Adrenal gland (tissue), 12 donors: ENCODE measurements around the gene TET1. TPM values are rescaled to one million over a fixed set of nuclear protein-coding genes. Genes with fewer than 3 reads are reported as not detected.

Experiments
- DNase-seq, 7 donors: peaks; one replicate each; pipeline ENCODE4 v3.0.0-alpha.2; 2019 to 2020
- H3K27ac ChIP-seq, 5 donors: fragments of 200-600 bp; sonication (generic) in 4 of 5; 1 replicate in 3 of 5; 2 replicates in 2 of 5; pipeline versions ENCODE4 v1.5.1 to v1.8.0; 2016 to 2020; ENCODE audit warnings: mild to moderate bottlenecking in 1 of 5
- H3K27me3 ChIP-seq: fragments of 200-600 bp; 2 replicates; pipeline ENCODE4 v1.8.0; 2021
- H3K36me3 ChIP-seq, 2 donors: fragments of 200-600 bp; replicated peaks in 1 of 2; 1 replicate in 1 of 2; 2 replicates in 1 of 2; pipeline versions ENCODE4 v1.5.1 to v1.8.0; 2018 to 2022
- H3K4me1 ChIP-seq, 2 donors: fragments of 200-600 bp; replicated peaks in 1 of 2; 1 replicate in 1 of 2; 2 replicates in 1 of 2; pipeline versions ENCODE4 v1.5.1 to v1.8.0; 2018 to 2021
- H3K4me3 ChIP-seq, 4 donors: fragments of 200-600 bp; sonication (generic) in 3 of 4; one replicate each; pipeline ENCODE4 v1.5.1; 2016 to 2018
- H3K9me3 ChIP-seq, 3 donors: fragments of 200-600 bp; sonication (generic) in 1 of 3; replicated peaks in 1 of 3; 1 replicate in 2 of 3; 2 replicates in 1 of 3; pipeline versions ENCODE4 v1.5.1 to v1.8.0; 2016 to 2021
- CTCF ChIP-seq, 6 experiments: fragments of 450-650 bp in 4 of 6; fragments of 200-600 bp in 2 of 6; sonication (generic) in 1 of 6; IDR thresholded peaks; 1 replicate in 5 of 6; 2 replicates in 1 of 6; pipeline versions ENCODE4 v1.5.1 to v1.8.0; 2016 to 2021; ENCODE audit warnings: antibody characterized with exemption in 6 of 6, mild to moderate bottlenecking in 2 of 6, moderate library complexity in 1 of 6
- POLR2A ChIP-seq, 2 donors: fragments of 450-650 bp; IDR thresholded peaks; one replicate each; pipeline ENCODE4 v1.6.1; 2017; ENCODE audit warnings: antibody characterized with exemption in 2 of 2, mild to moderate bottlenecking in 2 of 2, moderate library complexity in 1 of 2
- WGBS, 4 donors: extraction: QIAGEN DNeasy Blood & Tissue Kit in 2 of 4; methylation state at CpG; one replicate each; pipeline versions ENCODE4 v1.1.5 to v1.1.7; 2013 to 2017; 5-methylcytosine and 5-hydroxymethylcytosine counted together
- intact Hi-C, 2 donors: fragments of 100-400 bp; cut with DNase I; formaldehyde crosslinking; loops; one replicate each; pipeline versions ENCODE4 v1.14.1 to v1.15.0; 2022 to 2023
- polyA plus RNA-seq, 3 donors: library from polyadenylated mRNA; stranded (reverse); fragments of 200-250 nt in 2 of 3; fragments of 350-450 nt in 1 of 3; fragmentation: Illumina TruSeq in 1 of 3; extraction: RNeasy Lipid Tissue Mini Kit (QIAGEN cat#74804) in 1 of 3; gene quantifications; one replicate each; pipeline ENCODE4 v1.2.3, GENCODE V29; 2013 to 2014
- total RNA-seq, 9 donors: library from RNA; depleted of rRNA in 4 of 9; stranded (reverse); fragments of >200 nt in 4 of 9; fragments of 120-200 nt in 1 of 9; fragmentation: NEBNext Ultra II Directional in 1 of 9; extraction: Animal tissue kit (Norgen Biotek cat#: 25700) in 1 of 9; gene quantifications; one replicate each; pipeline versions ENCODE4 v1.1.0 to v1.2.4, GENCODE V29; 2013 to 2023
- donor health status: healthy with polysubstance abuse.
- donor health status: Bipolar disorder and iron deficiency.
- donor health status: DM: yes; HTN: yes; CAD: no.
- donor health status: DM: no; HTN: no; CAD: no.
- donor health status: DM: no; HTN: no; CAD: no.
- donor health status: DM: yes; HTN: yes; CAD: no.

The TET1 gene
- total and polyA plus RNA-seq, 12 donors: 0.07 to 10.0 (median 1.4) TPM

GRCh38 chr10:68655620-68656126 is 95.5 kb downstream of the TET1 start:
- no peak overlapping the region for H3K27ac ChIP-seq
- no peaks in the 10 kb centered on the region for H3K27me3 ChIP-seq
- H3K36me3 ChIP-seq: no peaks in the 10 kb centered on the region
- WGBS, 4 donors: 94 to 98% (median 97%) methylated on average over 3 of the region's 3 CpGs
- DNase-seq: no peak
- H3K4me3 ChIP-seq: no peak overlapping the region
- intact Hi-C loops: no loop called here
- H3K9me3 ChIP-seq: no peaks in the 10 kb centered on the region
- H3K4me1 ChIP-seq: no peaks in the 10 kb centered on the region
- no peak for TF ChIP-seq POLR2A (IDR thresholded peaks at IDR 0.05)
- TF ChIP-seq CTCF (IDR thresholded peaks at IDR 0.05): no peak

GRCh38 chr10:68665841-68666240 is 105.7 kb downstream of the TET1 start:
- Histone ChIP-seq H3K4me1 (no peaks in the 10 kb centered on the region), H3K27ac (no peak overlapping the region), H3K4me3 (no peak overlapping the region), H3K36me3 (no peaks in the 10 kb centered on the region), H3K9me3 (no peaks in the 10 kb centered on the region), H3K27me3 (no peaks in the 10 kb centered on the region)
- intact Hi-C loops: no loop called here
- TF ChIP-seq CTCF (IDR thresholded peaks at IDR 0.05) (no peak), POLR2A (IDR thresholded peaks at IDR 0.05) (no peak)
- WGBS, 4 donors: 88 to 100% (median 93%) methylated on average over 2 of the region's 2 CpGs
- no peak for DNase-seq

DNA sequence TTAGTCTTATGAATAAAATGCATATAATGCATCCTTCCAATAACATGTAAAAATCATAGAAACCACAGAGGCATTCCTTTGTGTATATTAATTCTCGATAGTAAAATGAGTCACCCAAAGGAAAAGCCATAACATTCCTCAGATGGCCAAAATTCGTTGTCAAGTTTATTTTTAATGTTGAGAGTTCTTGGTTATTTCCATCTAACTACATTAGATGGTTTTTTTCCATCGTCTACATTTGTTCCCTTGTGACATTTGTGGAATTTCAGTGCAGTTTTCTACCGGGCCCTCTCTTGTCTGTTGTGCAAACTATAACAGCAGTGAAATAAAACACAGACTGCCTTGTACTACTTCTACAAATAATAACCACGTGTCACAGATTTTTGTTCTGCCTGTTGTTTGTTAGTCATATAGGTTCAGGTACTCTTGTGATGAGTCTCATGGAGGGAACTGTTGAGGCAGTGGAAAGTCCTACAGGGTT is 106.2 kb downstream of the TET1 start:
- H3K9me3 ChIP-seq: no peaks in the 10 kb centered on the region
- H3K27me3 ChIP-seq: no peaks in the 10 kb centered on the region
- no peaks in the 10 kb centered on the region for H3K4me1 ChIP-seq
- TF ChIP-seq POLR2A (IDR thresholded peaks at IDR 0.05): no peak
- TF ChIP-seq CTCF (IDR thresholded peaks at IDR 0.05): no peak
- no peak for DNase-seq
- no peaks in the 10 kb centered on the region for H3K36me3 ChIP-seq
- WGBS, 4 donors: 85 to 94% (median 86%) methylated on average over 5 of the region's 5 CpGs
- intact Hi-C loops: no loop called here
- H3K27ac ChIP-seq: no peak overlapping the region
- H3K4me3 ChIP-seq: no peak overlapping the region

DNA sequence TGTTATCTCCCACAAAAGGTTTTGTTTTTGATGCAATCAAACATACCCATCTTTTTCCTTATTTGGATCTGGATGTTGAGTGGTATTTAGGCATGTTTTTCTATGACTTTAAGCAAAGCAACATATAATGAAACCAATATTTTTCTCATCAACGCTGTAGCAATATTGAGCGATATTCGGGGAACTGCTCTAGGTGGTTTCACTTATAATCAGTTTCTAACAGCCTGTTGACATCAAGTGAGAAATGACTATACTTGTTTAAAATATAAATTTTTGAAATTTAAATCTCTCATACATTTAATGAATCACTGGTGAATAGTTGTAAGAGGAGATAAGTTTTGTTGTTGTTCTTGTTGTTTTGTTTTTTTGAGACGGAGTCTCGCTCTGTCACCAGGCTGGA is 108.1 kb downstream of the TET1 start:
- 89 to 97% (median 92%) methylated on average over 5 of the region's 5 CpGs for WGBS, 4 donors
- intact Hi-C loops: no loop called here
- TF ChIP-seq CTCF (IDR thresholded peaks at IDR 0.05) (no peak), POLR2A (IDR thresholded peaks at IDR 0.05) (no peak)
- H3K36me3 ChIP-seq: no peaks in the 10 kb centered on the region
- no peaks in the 10 kb centered on the region for H3K9me3 ChIP-seq
- no peaks in the 10 kb centered on the region for H3K4me1 ChIP-seq
- H3K4me3 ChIP-seq: no peak overlapping the region
- H3K27ac ChIP-seq: no peak overlapping the region
- no peak for DNase-seq
- H3K27me3 ChIP-seq: no peaks in the 10 kb centered on the region
